A549 (cell line): ENCODE results near the gene RUNX1. TPM values are rescaled to one million over a fixed set of nuclear protein-coding genes. Genes with fewer than 3 reads are reported as not detected.

ENCODE experiments used
- ATAC-seq, 2 experiments: fragments of 200-7000 bp in 1 of 2; fragments of >200 bp in 1 of 2; cut with Nextera tagmentation in 1 of 2; cut with Tn5 transposase in 1 of 2; 3 replicates each; pipeline versions ENCODE4 v1.8.0 to v1.9.1; 2018 to 2020; ENCODE audit warnings: mild to moderate bottlenecking in 1 of 2, moderate library complexity in 1 of 2
- CTCF ChIA-PET: fragments of 300-600 bp; sonication (Branson Sonifier 250); formaldehyde crosslinking; extraction: SDS; loops from one replicate; lab custom pipeline; 2021; ENCODE audit warnings: antibody characterized with exemption, inconsistent platforms; lab: Yijun Ruan, JAX
- POLR2A ChIA-PET: fragments of 350-600 bp; formaldehyde crosslinking; extraction: SDS; loops from one replicate; lab custom pipeline; 2021; ENCODE audit warnings: antibody characterized with exemption, inconsistent platforms; lab: Yijun Ruan, JAX
- DNase-seq, 2 experiments: peaks; one replicate each; pipeline versions ENCODE4 v3.0.0 to v3.0.0-alpha.2; 2011 to 2016; ENCODE audit warnings: low read depth in 1 of 2, low spot score in 1 of 2
- FAIRE-seq: peaks from 2 replicates; lab custom pipeline; 2011; peaks lifted over from hg19 to GRCh38; lab: Jason Lieb, UNC
- H3K27ac ChIP-seq, 2 experiments: fragments of >200 bp; sonication (Bioruptor Twin); formaldehyde crosslinking; 3 replicates each; pipeline ENCODE4 v1.5.1; 2016 to 2017
- H3K4me1 ChIP-seq: fragments of >200 bp; sonication (Bioruptor Twin); formaldehyde crosslinking; 3 replicates; pipeline ENCODE4 v1.6.1; 2016
- H3K4me2 ChIP-seq: fragments of >200 bp; sonication (Bioruptor Twin); formaldehyde crosslinking; 3 replicates; pipeline ENCODE4 v1.6.1; 2016
- H3K4me3 ChIP-seq: fragments of >200 bp; sonication (Bioruptor Twin); formaldehyde crosslinking; 3 replicates; pipeline ENCODE4 v1.5.1; 2016
- H3K9me3 ChIP-seq: fragments of >200 bp; sonication (Bioruptor Twin); formaldehyde crosslinking; 3 replicates; pipeline ENCODE4 v1.6.1; 2016
- BHLHE40 ChIP-seq: IDR thresholded peaks from 2 replicates; pipeline ENCODE4 v1.6.1; 2012; ENCODE audit warnings: low read depth, low read length, inconsistent platforms
- CEBPB ChIP-seq, 2 experiments: fragments of >200 bp in 1 of 2; sonication (Bioruptor Twin) in 1 of 2; formaldehyde crosslinking in 1 of 2; IDR thresholded peaks; 2 replicates each; pipeline ENCODE4 v1.6.1; 2012 to 2016
- EHF ChIP-seq: fragments of 250-450 bp; sonication (Bioruptor Pico); IDR thresholded peaks from 2 replicates; pipeline ENCODE4 v1.5.0; 2020; ENCODE audit warnings: mild to moderate bottlenecking
- EHMT2 ChIP-seq: fragments of 200-600 bp; sonication (generic); IDR thresholded peaks from 2 replicates; pipeline ENCODE4 v1.6.1; 2016; ENCODE audit warnings: antibody characterized with exemption, low read depth, mild to moderate bottlenecking, moderate library complexity
- ESRRA ChIP-seq: fragments of 150-350 bp; IDR thresholded peaks from 2 replicates; pipeline ENCODE4 v1.6.1; 2014; ENCODE audit warnings: mild to moderate bottlenecking, low read length, borderline replicate concordance
- FOSB ChIP-seq: fragments of 250-450 bp; sonication (Bioruptor Pico); IDR thresholded peaks from 2 replicates; pipeline ENCODE4 v1.5.0; 2020; ENCODE audit warnings: mild to moderate bottlenecking, moderate library complexity
- FOSL2 ChIP-seq, 2 experiments: fragments of 450-650 bp in 1 of 2; fragments of >200 bp in 1 of 2; sonication (Bioruptor Twin) in 1 of 2; formaldehyde crosslinking; IDR thresholded peaks; 2 replicates each; pipeline versions ENCODE4 v1.5.0 to v1.6.1; 2016 to 2020; ENCODE audit warnings: mild to moderate bottlenecking in 1 of 2, moderate library complexity in 1 of 2
- FOXS1 ChIP-seq: fragments of 250-450 bp; sonication (Bioruptor Pico); IDR thresholded peaks from 2 replicates; pipeline ENCODE4 v1.5.0; 2020; ENCODE audit warnings: mild to moderate bottlenecking, moderate library complexity
- HOXB13 ChIP-seq: fragments of 250-450 bp; sonication (Bioruptor Pico); IDR thresholded peaks from 2 replicates; pipeline ENCODE4 v1.5.0; 2020; ENCODE audit warnings: low read depth, mild to moderate bottlenecking, moderate library complexity
- HOXB5 ChIP-seq: fragments of 250-450 bp; sonication (Bioruptor Pico); IDR thresholded peaks from 2 replicates; pipeline ENCODE4 v1.5.0; 2020; ENCODE audit warnings: mild to moderate bottlenecking, moderate library complexity
- JUNB ChIP-seq: fragments of >200 bp; sonication (Bioruptor Twin); formaldehyde crosslinking; IDR thresholded peaks from 2 replicates; pipeline ENCODE4 v1.6.1; 2016
- KDM1A ChIP-seq: fragments of 200-600 bp; sonication (generic); IDR thresholded peaks from 2 replicates; pipeline ENCODE4 v1.6.1; 2016; ENCODE audit warnings: low read depth, mild to moderate bottlenecking
- MAFK ChIP-seq: fragments of 450-650 bp; IDR thresholded peaks from 2 replicates; pipeline ENCODE4 v1.6.1; 2014; ENCODE audit not compliant: partially characterized antibody
- NFE2L2 ChIP-seq: fragments of 150-350 bp; conservative IDR thresholded peaks from 2 replicates; pipeline ENCODE4 v1.6.1; 2014; ENCODE audit warnings: low read length
- POLR2A ChIP-seq: IDR thresholded peaks from 2 replicates; pipeline ENCODE4 v1.6.1; 2012; ENCODE audit warnings: mild to moderate bottlenecking, low read length
- POLR2AphosphoS2 ChIP-seq: conservative IDR thresholded peaks from 2 replicates; pipeline ENCODE4 v1.6.1; 2012; ENCODE audit warnings: low read length, improper control_type of control experiment, inconsistent platforms
- RCOR1 ChIP-seq: fragments of 150-350 bp; IDR thresholded peaks from 2 replicates; pipeline ENCODE4 v1.6.1; 2014; ENCODE audit warnings: antibody characterized with exemption, low read length, low read depth
- RFX5 ChIP-seq: fragments of 450-650 bp; IDR thresholded peaks from 2 replicates; pipeline ENCODE4 v1.7.1; 2014; ENCODE audit warnings: antibody characterized with exemption, mild to moderate bottlenecking, moderate library complexity
- RNF2 ChIP-seq: fragments of 200-600 bp; sonication (generic); IDR thresholded peaks from 2 replicates; pipeline ENCODE4 v1.6.1; 2016; ENCODE audit warnings: low read depth, mild to moderate bottlenecking, antibody characterized with exemption, moderate library complexity, borderline replicate concordance
- SMC3 ChIP-seq: fragments of >200 bp; sonication (Bioruptor Twin); formaldehyde crosslinking; IDR thresholded peaks from 3 replicates; pipeline ENCODE4 v1.6.1; 2018; ENCODE audit warnings: inconsistent platforms
- TFCP2L1 ChIP-seq: fragments of 250-450 bp; sonication (Bioruptor Pico); IDR thresholded peaks from 2 replicates; pipeline ENCODE4 v1.5.0; 2021; ENCODE audit warnings: mild to moderate bottlenecking
- ZNF302 ChIP-seq: fragments of 250-450 bp; sonication (Bioruptor Pico); IDR thresholded peaks from 2 replicates; pipeline ENCODE4 v1.9.0; 2021; ENCODE audit warnings: inconsistent platforms, mild to moderate bottlenecking, moderate library complexity
- ZSCAN20 ChIP-seq: fragments of 250-450 bp; sonication (Bioruptor Pico); IDR thresholded peaks from 2 replicates; pipeline ENCODE4 v1.8.0; 2022; ENCODE audit warnings: mild to moderate bottlenecking, moderate library complexity
- WGBS: methylation state at CpG from one replicate; pipeline ENCODE4 v1.1.6; 2017; ENCODE audit errors: missing lambda C conversion rate; 5-methylcytosine and 5-hydroxymethylcytosine counted together
- polyA plus RNA-seq, 4 experiments: library from polyadenylated mRNA; depleted of rRNA in 3 of 4; stranded (reverse); fragments of >200 nt; fragmentation: RNase III in 1 of 4; extraction: RNeasy Plus Mini Kit Qiagen cat#74134 plus additional on column Dnase treatment in 1 of 4; gene quantifications; 2 replicates in 3 of 4; 3 replicates in 1 of 4; pipeline ENCODE4 v1.2.3, GENCODE V29; 2011 to 2017
- TF ChIP-seq, protein P1 (sequence below): fragments of 150-350 bp; IDR thresholded peaks from 2 replicates; pipeline ENCODE4 v1.6.1; 2014; ENCODE audit warnings: low read depth, mild to moderate bottlenecking, low read length
- TF ChIP-seq, protein P2 (sequence below): IDR thresholded peaks from 2 replicates; pipeline ENCODE4 v1.6.1; 2012

The RUNX1 gene
- polyA plus RNA-seq, 2 of the 4 experiments (the other 2 are of a cell fraction): 5.5 TPM

GRCh38 chr21:34764715-34765284 lies 284.3 kb downstream of the RUNX1 start:
- Histone ChIP-seq H3K4me3 (no peak overlapping the region), H3K27ac (no peak overlapping the region), H3K9me3 (no peaks in the 10 kb centered on the region), H3K4me2 (no peak overlapping the region), H3K4me1 (no peaks in the 10 kb centered on the region)
- ChIA-PET POLR2A (no interaction called here), CTCF (interaction anchor here (1.2 to 1.7 kb wide), 3 partner anchors 13 to 125 kb away, joined by 3 to 8 read pairs (median 3); no protein-coding TSS in a partner anchor)
- no peak for DNase-seq
- 47% methylated on average over 3 of the region's 3 CpGs for WGBS
- no peak for ATAC-seq
- no peak for FAIRE-seq
- TF ChIP-seq NFE2L2 (no peak), JUNB (no peak), TFCP2L1 (CRISPR knock-in tag) (no peak), ZNF302 (CRISPR knock-in tag) (no peak), RFX5 (no peak), ESRRA (no peak), HOXB13 (CRISPR knock-in tag) (no peak), KDM1A (no peak), MAFK (no peak)
- TF ChIP-seq, protein P1, sequence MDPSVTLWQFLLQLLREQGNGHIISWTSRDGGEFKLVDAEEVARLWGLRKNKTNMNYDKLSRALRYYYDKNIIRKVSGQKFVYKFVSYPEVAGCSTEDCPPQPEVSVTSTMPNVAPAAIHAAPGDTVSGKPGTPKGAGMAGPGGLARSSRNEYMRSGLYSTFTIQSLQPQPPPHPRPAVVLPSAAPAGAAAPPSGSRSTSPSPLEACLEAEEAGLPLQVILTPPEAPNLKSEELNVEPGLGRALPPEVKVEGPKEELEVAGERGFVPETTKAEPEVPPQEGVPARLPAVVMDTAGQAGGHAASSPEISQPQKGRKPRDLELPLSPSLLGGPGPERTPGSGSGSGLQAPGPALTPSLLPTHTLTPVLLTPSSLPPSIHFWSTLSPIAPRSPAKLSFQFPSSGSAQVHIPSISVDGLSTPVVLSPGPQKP: no peak
- TF ChIP-seq, all 56 proteins: peak for 0

DNA sequence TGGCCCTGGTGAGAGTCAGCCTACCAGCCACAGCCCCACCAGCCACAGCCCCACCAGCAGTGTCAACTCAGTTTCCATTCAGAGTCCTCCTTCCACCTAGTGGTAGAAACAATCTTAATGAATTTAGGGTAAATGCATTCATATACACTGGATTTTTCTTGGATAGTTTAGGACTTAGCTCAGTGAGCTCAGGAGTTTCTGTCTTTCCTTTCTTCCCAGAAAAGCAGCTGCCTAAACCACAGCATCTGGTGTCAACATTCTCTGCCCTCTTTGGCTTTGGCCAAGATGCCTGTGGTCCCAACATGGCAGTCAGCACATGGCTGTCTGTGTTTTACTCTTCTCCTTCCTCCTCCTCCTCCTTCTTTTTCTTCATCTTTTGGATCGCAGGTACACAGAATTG lies 286.3 kb downstream of the RUNX1 start:
- ATAC-seq (no peak), DNase-seq (no peak), FAIRE-seq (no peak)
- Histone ChIP-seq H3K4me1 (no peaks in the 10 kb centered on the region), H3K4me2 (no peak overlapping the region), H3K27ac (no peak overlapping the region), H3K4me3 (no peak overlapping the region), H3K9me3 (no peaks in the 10 kb centered on the region)
- POLR2A ChIA-PET: interaction anchor here (1.9 kb wide), 1 partner anchor 125 kb away, joined by 6 read pairs; no protein-coding TSS in a partner anchor
- CTCF ChIA-PET: interaction anchor here (0.6 to 5.5 kb wide), 3 partner anchors 12 to 69 kb away, joined by 3 to 33 read pairs (median 6); no protein-coding TSS in a partner anchor
- TF ChIP-seq POLR2A: no peak
- no peak for TF ChIP-seq EHF (CRISPR knock-in tag)
- TF ChIP-seq RCOR1: no peak
- no peak for TF ChIP-seq HOXB13 (CRISPR knock-in tag)
- TF ChIP-seq ZSCAN20: no peak
- TF ChIP-seq HOXB5 (CRISPR knock-in tag): no peak
- no peak for TF ChIP-seq FOSB
- no peak for TF ChIP-seq RNF2
- no peak for TF ChIP-seq POLR2AphosphoS2
- no peak for TF ChIP-seq ESRRA
- TF ChIP-seq, protein P2, sequence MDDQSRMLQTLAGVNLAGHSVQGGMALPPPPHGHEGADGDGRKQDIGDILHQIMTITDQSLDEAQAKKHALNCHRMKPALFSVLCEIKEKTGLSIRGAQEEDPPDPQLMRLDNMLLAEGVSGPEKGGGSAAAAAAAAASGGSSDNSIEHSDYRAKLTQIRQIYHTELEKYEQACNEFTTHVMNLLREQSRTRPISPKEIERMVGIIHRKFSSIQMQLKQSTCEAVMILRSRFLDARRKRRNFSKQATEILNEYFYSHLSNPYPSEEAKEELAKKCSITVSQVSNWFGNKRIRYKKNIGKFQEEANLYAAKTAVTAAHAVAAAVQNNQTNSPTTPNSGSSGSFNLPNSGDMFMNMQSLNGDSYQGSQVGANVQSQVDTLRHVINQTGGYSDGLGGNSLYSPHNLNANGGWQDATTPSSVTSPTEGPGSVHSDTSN: no peak
- TF ChIP-seq CEBPB (IDR thresholded peaks at IDR 0.05): no peak
- no peak for TF ChIP-seq EHMT2
- no peak for TF ChIP-seq FOSL2 (IDR thresholded peaks at IDR 0.05)
- TF ChIP-seq FOSL2 (CRISPR knock-in tag; IDR thresholded peaks at IDR 0.05): no peak
- no peak for TF ChIP-seq SMC3
- no peak for TF ChIP-seq FOXS1 (CRISPR knock-in tag)
- TF ChIP-seq BHLHE40: no peak
- WGBS: 100% methylated on average over 1 of the region's 1 CpG
